ENCODE results near the gene GRIP2. TPM values are rescaled to one million over a fixed set of nuclear protein-coding genes. Genes with fewer than 3 reads are reported as not detected.
A peak's percentile ranks its signal among the peaks of the same experiment; 100 is the strongest.

Gene GRIP2
- total and polyA plus RNA-seq, 9 of the 15 experiments (the other 6 are each of a cell fraction or from before 2014, with no cell fraction given), result 0.01 TPM; not detected in 7

DNA sequence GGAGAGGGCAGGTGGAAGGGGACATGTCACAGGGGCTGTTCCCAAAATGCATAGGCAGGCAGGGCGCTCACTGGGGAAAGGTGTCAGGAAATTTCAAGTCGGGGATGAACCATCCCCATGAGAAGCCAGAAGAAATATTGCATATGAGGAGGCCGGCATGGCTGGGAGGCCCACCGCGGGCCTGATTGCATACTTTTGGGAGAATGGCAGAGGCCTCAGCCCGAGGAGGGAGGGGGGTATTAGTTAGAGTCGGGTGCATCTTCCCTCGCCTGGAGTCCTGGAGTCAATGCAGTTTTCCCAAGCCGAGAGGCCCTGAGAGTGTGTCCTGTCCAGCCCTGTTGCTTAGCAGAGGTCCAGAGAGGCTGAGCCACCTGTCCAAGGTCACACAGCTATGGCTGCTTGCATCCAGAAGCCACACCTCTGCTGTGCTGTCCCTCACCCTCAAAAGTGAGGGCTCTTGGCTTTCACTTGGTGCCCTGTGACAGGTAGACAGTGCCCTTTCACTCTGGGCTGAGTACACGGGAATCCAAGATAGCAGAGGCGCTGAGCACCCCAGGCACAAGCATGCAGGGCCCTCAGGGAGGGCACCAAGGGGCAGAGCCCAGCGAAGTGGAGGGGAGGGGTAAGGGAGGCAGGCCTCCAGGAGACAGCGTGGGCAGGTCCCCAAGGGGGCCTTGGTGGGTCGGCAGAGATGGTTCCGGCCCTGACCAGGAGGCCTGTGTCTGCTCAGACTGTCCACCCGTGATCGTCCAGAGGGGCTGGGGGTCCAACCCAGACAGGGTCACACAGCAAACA, 48.5 kb downstream of the GRIP2 start:
- H3K27ac ChIP-seq (ENCODE audit: extremely low read depth, low read depth, low read length), result no peak overlapping the region
- in situ Hi-C loops (cut with MboI) (no loop called here), intact Hi-C loops (cut with micrococcal nuclease) (loop anchor here (10.0 kb wide), 1 partner anchor 597 kb away; no protein-coding TSS in a partner anchor)
- no peak for DNase-seq (ENCODE audit: extremely low read depth in 1 of 4, low spot score in 3 of 4)
- H3K4me3 ChIP-seq, result no peak overlapping the region
- no peak for FAIRE-seq
- H3K27me3 ChIP-seq (ENCODE audit: control insufficient read depth in 2 of 2, insufficient read depth in 2 of 2, low read length in 2 of 2), result peaks cover 0 to 4% of the 10 kb centered on the region in 2 experiments; a peak in 1 of 5 replicates
- H2AFZ ChIP-seq (ENCODE audit: low read depth, low read length), result no peak overlapping the region
- CTCF ChIA-PET (ENCODE audit: low intra/inter-chr PET ratio), result no interaction called here
- no peaks in the 10 kb centered on the region for H3K9me3 ChIP-seq (replicated peaks; ENCODE audit: control insufficient read depth, insufficient read depth, low read depth, low read length)
- H3K9ac ChIP-seq (ENCODE audit: insufficient read depth in 1 of 2, low read depth in 2 of 2, low read length in 2 of 2), result no peak overlapping the region; a peak in 1 of 4 replicates
- peaks cover 32% of the 10 kb centered on the region; the same call in 2 of the 3 replicates for H3K36me3 ChIP-seq (ENCODE audit: control insufficient read depth, insufficient read depth, low read length)
- 56% methylated on average over 17 of the region's 17 CpGs for WGBS (ENCODE audit: insufficient coverage, low coverage, missing lambda C conversion rate)
- H3K79me2 ChIP-seq (ENCODE audit: control insufficient read depth, insufficient read depth, low read length), result no peaks in the 10 kb centered on the region
- no peaks in the 10 kb centered on the region for H3K9me1 ChIP-seq (ENCODE audit: control insufficient read depth, insufficient read depth, low read length)
- H4K20me1 ChIP-seq (replicated peaks; ENCODE audit: control insufficient read depth, insufficient read depth, low read length), result peaks cover 5% of the 10 kb centered on the region; the same call in 1 of the 2 replicates
- H3K4me1 ChIP-seq (replicated peaks in 1 of 2; ENCODE audit: control insufficient read depth in 2 of 2, insufficient read depth in 2 of 2, low read length in 2 of 2), result peaks cover 0 to 7% of the 10 kb centered on the region in 2 experiments; a peak in 1 of 5 replicates
- ATAC-seq, result peak; percentile 29; the same call in 2 of the 3 replicates
- POLR2A ChIA-PET, result no interaction called here
- no TSS peak for BruUV-seq (replicated peaks)
- no peak overlapping the region for H3K4me2 ChIP-seq (ENCODE audit: insufficient read depth, low read length)
- TF ChIP-seq RBM25 (IDR thresholded peaks at IDR 0.05; ENCODE audit: low read depth, low read length, severe bottlenecking) (peak; percentile 87), HNRNPH1 (optimal IDR thresholded peaks at IDR 0.05; ENCODE audit: low read depth, low read length) (no peak), ZNF143 (CRISPR knock-in tag; IDR thresholded peaks at IDR 0.05) (no peak), OTX1 (CRISPR knock-in tag; IDR thresholded peaks at IDR 0.05) (no peak), ZFP36 (IDR thresholded peaks at IDR 0.05; ENCODE audit: low read depth, low read length, partially characterized antibody) (peak; percentile 93), POLR2G (IDR thresholded peaks at IDR 0.05; ENCODE audit: low read depth, low read length) (peak; percentile 65)
- TF ChIP-seq, protein P1, sequence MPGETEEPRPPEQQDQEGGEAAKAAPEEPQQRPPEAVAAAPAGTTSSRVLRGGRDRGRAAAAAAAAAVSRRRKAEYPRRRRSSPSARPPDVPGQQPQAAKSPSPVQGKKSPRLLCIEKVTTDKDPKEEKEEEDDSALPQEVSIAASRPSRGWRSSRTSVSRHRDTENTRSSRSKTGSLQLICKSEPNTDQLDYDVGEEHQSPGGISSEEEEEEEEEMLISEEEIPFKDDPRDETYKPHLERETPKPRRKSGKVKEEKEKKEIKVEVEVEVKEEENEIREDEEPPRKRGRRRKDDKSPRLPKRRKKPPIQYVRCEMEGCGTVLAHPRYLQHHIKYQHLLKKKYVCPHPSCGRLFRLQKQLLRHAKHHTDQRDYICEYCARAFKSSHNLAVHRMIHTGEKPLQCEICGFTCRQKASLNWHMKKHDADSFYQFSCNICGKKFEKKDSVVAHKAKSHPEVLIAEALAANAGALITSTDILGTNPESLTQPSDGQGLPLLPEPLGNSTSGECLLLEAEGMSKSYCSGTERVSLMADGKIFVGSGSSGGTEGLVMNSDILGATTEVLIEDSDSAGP (CRISPR knock-in tag; IDR thresholded peaks at IDR 0.05), result no peak
- TF ChIP-seq, protein P2, sequence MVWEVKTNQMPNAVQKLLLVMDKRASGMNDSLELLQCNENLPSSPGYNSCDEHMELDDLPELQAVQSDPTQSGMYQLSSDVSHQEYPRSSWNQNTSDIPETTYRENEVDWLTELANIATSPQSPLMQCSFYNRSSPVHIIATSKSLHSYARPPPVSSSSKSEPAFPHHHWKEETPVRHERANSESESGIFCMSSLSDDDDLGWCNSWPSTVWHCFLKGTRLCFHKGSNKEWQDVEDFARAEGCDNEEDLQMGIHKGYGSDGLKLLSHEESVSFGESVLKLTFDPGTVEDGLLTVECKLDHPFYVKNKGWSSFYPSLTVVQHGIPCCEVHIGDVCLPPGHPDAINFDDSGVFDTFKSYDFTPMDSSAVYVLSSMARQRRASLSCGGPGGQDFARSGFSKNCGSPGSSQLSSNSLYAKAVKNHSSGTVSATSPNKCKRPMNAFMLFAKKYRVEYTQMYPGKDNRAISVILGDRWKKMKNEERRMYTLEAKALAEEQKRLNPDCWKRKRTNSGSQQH (CRISPR knock-in tag; IDR thresholded peaks at IDR 0.05), result no peak

All from K562 (cell line).